T-helper 2 cell treated with Interferon-gamma antibody and Interleukin-4, amounts not matched to agents 5 μg/mL and 100 μg/mL, for 36 hours (primary cell): ENCODE data around the gene DVL2.
"Not testable (repeated sequence)": the region's sequence is repeated elsewhere in the genome, so short reads cannot be mapped to it uniquely, and the experiment has no call there.

Source experiments
- DNase-seq: peaks from one replicate; pipeline ENCODE4 v3.0.0; 2021; ENCODE audit warnings: low spot score
- H3K27ac Mint-ChIP-seq: one replicate; pipeline ENCODE4 v1.8.0; 2021; ENCODE audit warnings: mild to moderate bottlenecking, mixed read lengths
- H3K27me3 Mint-ChIP-seq: one replicate; pipeline ENCODE4 v1.8.0; 2021; ENCODE audit warnings: low read depth, mixed read lengths
- H3K36me3 Mint-ChIP-seq: one replicate; pipeline ENCODE4 v1.8.0; 2021; ENCODE audit warnings: low read depth, mixed read lengths
- H3K4me1 Mint-ChIP-seq: one replicate; pipeline ENCODE4 v1.8.0; 2021; ENCODE audit warnings: low read depth, mixed read lengths
- H3K4me3 Mint-ChIP-seq: one replicate; pipeline ENCODE4 v1.8.0; 2022; ENCODE audit warnings: mild to moderate bottlenecking, moderate library complexity, mixed read lengths
- H3K9me3 Mint-ChIP-seq: one replicate; pipeline ENCODE4 v1.8.0; 2021; ENCODE audit warnings: mixed read lengths

The DVL2 gene

GRCh38 chr17:7192271-7192937, 41.9 kb downstream of the DVL2 start:
- no peak overlapping the region for H3K27ac Mint-ChIP-seq
- H3K27me3 Mint-ChIP-seq: no peaks in the 10 kb centered on the region
- DNase-seq: no peak
- H3K4me1 Mint-ChIP-seq: no peaks in the 10 kb centered on the region
- no peaks in the 10 kb centered on the region for H3K9me3 Mint-ChIP-seq
- no peak overlapping the region for H3K4me3 Mint-ChIP-seq
- H3K36me3 Mint-ChIP-seq: no peaks in the 10 kb centered on the region

- no peak for DNase-seq
- Mint-ChIP-seq H3K27me3 (no peaks in the 10 kb centered on the region), H3K4me3 (no peak overlapping the region), H3K27ac (no peak overlapping the region), H3K36me3 (no peaks in the 10 kb centered on the region), H3K9me3 (no peaks in the 10 kb centered on the region), H3K4me1 (no peaks in the 10 kb centered on the region)
These were observed 42.6 kb downstream of the DVL2 start for GRCh38 chr17:7191571-7192270.

GRCh38 chr17:7191069-7191468, 43.2 kb downstream of the DVL2 start:
- no peak overlapping the region for H3K27ac Mint-ChIP-seq
- DNase-seq: no peak
- H3K36me3 Mint-ChIP-seq: no peaks in the 10 kb centered on the region

GRCh38 chr17:7190276-7190917, 43.9 kb downstream of the DVL2 start:
- no peak for DNase-seq
- H3K36me3 Mint-ChIP-seq: no peaks in the 10 kb centered on the region
- H3K27me3 Mint-ChIP-seq: no peaks in the 10 kb centered on the region
- H3K4me1 Mint-ChIP-seq: peaks cover 4% of the 10 kb centered on the region
- no peaks in the 10 kb centered on the region for H3K9me3 Mint-ChIP-seq
- H3K4me3 Mint-ChIP-seq: no peak overlapping the region
- H3K27ac Mint-ChIP-seq: no peak overlapping the region

More at GRCh38 chr17:7191069-7191468, 43.2 kb downstream of the DVL2 start:
- no peak overlapping the region for H3K4me3 Mint-ChIP-seq
- no peaks in the 10 kb centered on the region for H3K27me3 Mint-ChIP-seq
- H3K4me1 Mint-ChIP-seq: peaks cover 4% of the 10 kb centered on the region
- no peaks in the 10 kb centered on the region for H3K9me3 Mint-ChIP-seq

GRCh38 chr17:7186241-7186640, 48.1 kb downstream of the DVL2 start:
- H3K36me3 Mint-ChIP-seq: no peaks in the 10 kb centered on the region
- no peak overlapping the region for H3K27ac Mint-ChIP-seq
- DNase-seq: no peak
- no peaks in the 10 kb centered on the region for H3K27me3 Mint-ChIP-seq
- H3K9me3 Mint-ChIP-seq: no peaks in the 10 kb centered on the region
- no peak overlapping the region for H3K4me3 Mint-ChIP-seq
- H3K4me1 Mint-ChIP-seq: peaks cover 4% of the 10 kb centered on the region

- H3K4me3 Mint-ChIP-seq: no peak overlapping the region
- H3K4me1 Mint-ChIP-seq: peaks cover 4% of the 10 kb centered on the region
- no peak overlapping the region for H3K27ac Mint-ChIP-seq
- H3K27me3 Mint-ChIP-seq: no peaks in the 10 kb centered on the region
- H3K9me3 Mint-ChIP-seq: no peaks in the 10 kb centered on the region
- no peak for DNase-seq
- no peaks in the 10 kb centered on the region for H3K36me3 Mint-ChIP-seq
These were observed 49.7 kb downstream of the DVL2 start for GRCh38 chr17:7184647-7185046.

GRCh38 chr17:7184091-7184488, 50.2 kb downstream of the DVL2 start:
- DNase-seq: no peak
- peaks cover 4% of the 10 kb centered on the region for H3K4me1 Mint-ChIP-seq
- H3K27ac Mint-ChIP-seq: no peak overlapping the region
- peaks cover 3% of the 10 kb centered on the region for H3K27me3 Mint-ChIP-seq
- H3K4me3 Mint-ChIP-seq: no peak overlapping the region
- no peaks in the 10 kb centered on the region for H3K9me3 Mint-ChIP-seq
- no peaks in the 10 kb centered on the region for H3K36me3 Mint-ChIP-seq

GRCh38 chr17:7183433-7184090, 50.8 kb downstream of the DVL2 start:
- peaks cover 4% of the 10 kb centered on the region for H3K4me1 Mint-ChIP-seq
- H3K36me3 Mint-ChIP-seq: no peaks in the 10 kb centered on the region
- peaks cover 3% of the 10 kb centered on the region for H3K27me3 Mint-ChIP-seq
- no peak for DNase-seq
- no peak overlapping the region for H3K27ac Mint-ChIP-seq
- H3K9me3 Mint-ChIP-seq: no peaks in the 10 kb centered on the region
- H3K4me3 Mint-ChIP-seq: no peak overlapping the region

- H3K36me3 Mint-ChIP-seq, DNase-seq, H3K4me3 Mint-ChIP-seq, H3K9me3 Mint-ChIP-seq, H3K27ac Mint-ChIP-seq: not testable (repeated sequence)
- peaks cover 14% of the 10 kb centered on the region for H3K4me1 Mint-ChIP-seq
- peaks cover 15% of the 10 kb centered on the region for H3K27me3 Mint-ChIP-seq
These were observed 52.2 kb downstream of the DVL2 start for GRCh38 chr17:7182101-7182500.

GRCh38 chr17:7179317-7180254, 54.7 kb downstream of the DVL2 start, which contains the start of gene ASGR1:
Gene ASGR1 (minus strand): TSS chr17:7179370. CDS start chr17:7178563, 807 bp downstream.
- Mint-ChIP-seq H3K9me3 (no peaks in the 10 kb centered on the region), H3K27me3 (peaks cover 15% of the 10 kb centered on the region), H3K4me3 (peak within 1 kb of the TSS; percentile 67), H3K27ac (no peak within 1 kb of the TSS), H3K4me1 (peaks cover 11% of the 10 kb centered on the region), H3K36me3 (no peaks in the 10 kb centered on the region)
- DNase-seq: no peak

- peaks cover 11% of the 10 kb centered on the region for H3K4me1 Mint-ChIP-seq
- H3K4me3 Mint-ChIP-seq: no peak overlapping the region
- no peaks in the 10 kb centered on the region for H3K36me3 Mint-ChIP-seq
- no peak overlapping the region for H3K27ac Mint-ChIP-seq
- DNase-seq: no peak
- H3K9me3 Mint-ChIP-seq: no peaks in the 10 kb centered on the region
- H3K27me3 Mint-ChIP-seq: peaks cover 15% of the 10 kb centered on the region
These were observed 55.4 kb downstream of the DVL2 start for GRCh38 chr17:7178973-7179316.

GRCh38 chr17:7177954-7178477, 56.3 kb downstream of the DVL2 start:
- Mint-ChIP-seq H3K4me3 (peak overlapping the region; percentile 67), H3K27ac (no peak overlapping the region), H3K4me1 (peaks cover 11% of the 10 kb centered on the region), H3K36me3 (no peaks in the 10 kb centered on the region), H3K9me3 (no peaks in the 10 kb centered on the region), H3K27me3 (peaks cover 15% of the 10 kb centered on the region)
- DNase-seq: no peak
